ENCODE data around the gene MBNL1. TPM values are rescaled to one million over a fixed set of nuclear protein-coding genes. Genes with fewer than 3 reads are reported as not detected.

MBNL1 gene
- total and polyA plus RNA-seq, 2 of the 13 experiments (the other 11 are each of a cell fraction or from before 2014, with no cell fraction given), result 27.1 to 55.4 TPM

GRCh38 chr3:152258448-152259393 lies 10.0 kb upstream of the MBNL1 start (continued):
- TF ChIP-seq, protein P1, sequence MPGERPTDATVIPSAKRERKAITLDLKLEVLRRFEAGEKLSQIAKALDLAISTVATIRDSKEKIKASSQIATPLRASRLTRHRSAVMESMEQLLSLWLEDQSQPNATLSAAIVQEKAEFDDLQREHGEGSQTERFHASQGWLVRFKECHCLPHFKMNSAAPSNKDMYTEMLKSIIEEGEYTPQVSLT (CRISPR knock-in tag; IDR thresholded peaks at IDR 0.05; ENCODE audit: borderline replicate concordance, low read depth), result no peak
- TF ChIP-seq NFRKB (IDR thresholded peaks at IDR 0.05) (no peak), NFATC3 (CRISPR knock-in tag; IDR thresholded peaks at IDR 0.05) (no peak), ELK4 (CRISPR knock-in tag; IDR thresholded peaks at IDR 0.05; ENCODE audit: borderline replicate concordance) (no peak), RXRA (CRISPR knock-in tag; IDR thresholded peaks at IDR 0.05) (no peak; the same call in 1 of the 2 replicates), MEF2D (CRISPR knock-in tag; IDR thresholded peaks at IDR 0.05) (no peak), TSC22D2 (CRISPR knock-in tag; IDR thresholded peaks at IDR 0.05; ENCODE audit: borderline replicate concordance) (no peak), CAMTA2 (CRISPR knock-in tag; IDR thresholded peaks at IDR 0.05; ENCODE audit: borderline replicate concordance) (no peak), NFE2L2 (IDR thresholded peaks at IDR 0.05; ENCODE audit: low read length) (peak; percentile 3; the same call in 1 of the 2 replicates), FOXJ3 (CRISPR knock-in tag; IDR thresholded peaks at IDR 0.05; ENCODE audit: borderline replicate concordance) (no peak; the same call in 1 of the 2 replicates), NFKB2 (CRISPR knock-in tag; IDR thresholded peaks at IDR 0.05; ENCODE audit: borderline replicate concordance) (no peak), ZNF34 (CRISPR knock-in tag; IDR thresholded peaks at IDR 0.05; ENCODE audit: borderline replicate concordance) (no peak), IRF2 (CRISPR knock-in tag; IDR thresholded peaks at IDR 0.05) (peak; percentile 53; the same call in 1 of the 2 replicates), TCF12 (IDR thresholded peaks at IDR 0.05) (no peak), TCF12 (CRISPR knock-in tag; IDR thresholded peaks at IDR 0.05) (no peak), ZNF761 (CRISPR knock-in tag; conservative IDR thresholded peaks at IDR 0.05) (no peak), ZNF230 (CRISPR knock-in tag; IDR thresholded peaks at IDR 0.05) (no peak), ZSCAN9 (CRISPR knock-in tag; IDR thresholded peaks at IDR 0.05; ENCODE audit: borderline replicate concordance) (peak; percentile 82; the same call in 1 of the 2 replicates), ZBTB10 (CRISPR knock-in tag; IDR thresholded peaks at IDR 0.05; ENCODE audit: borderline replicate concordance) (no peak)
- TF ChIP-seq, protein P2, sequence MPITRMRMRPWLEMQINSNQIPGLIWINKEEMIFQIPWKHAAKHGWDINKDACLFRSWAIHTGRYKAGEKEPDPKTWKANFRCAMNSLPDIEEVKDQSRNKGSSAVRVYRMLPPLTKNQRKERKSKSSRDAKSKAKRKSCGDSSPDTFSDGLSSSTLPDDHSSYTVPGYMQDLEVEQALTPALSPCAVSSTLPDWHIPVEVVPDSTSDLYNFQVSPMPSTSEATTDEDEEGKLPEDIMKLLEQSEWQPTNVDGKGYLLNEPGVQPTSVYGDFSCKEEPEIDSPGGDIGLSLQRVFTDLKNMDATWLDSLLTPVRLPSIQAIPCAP (CRISPR knock-in tag; IDR thresholded peaks at IDR 0.05; ENCODE audit: low read depth), result no peak
